Dendritic cell treated with granulocyte-macrophage colony-stimulating factor and Interleukin-4, amounts not matched to agents 40 ng/mL and 50 ng/mL, for 4 days (primary cell): ENCODE results near the gene CDK2AP2.
"Not testable (repeated sequence)": the region's sequence is repeated elsewhere in the genome, so short reads cannot be mapped to it uniquely, and the experiment has no call there.

Experiments used
- H3K27ac Mint-ChIP-seq: one replicate; pipeline ENCODE4 v1.8.0; 2022; ENCODE audit warnings: mild to moderate bottlenecking, mixed read lengths
- H3K27me3 Mint-ChIP-seq: one replicate; pipeline ENCODE4 v1.8.0; 2022; ENCODE audit warnings: mild to moderate bottlenecking, mixed read lengths
- H3K36me3 Mint-ChIP-seq: one replicate; pipeline ENCODE4 v1.8.0; 2022; ENCODE audit warnings: low read depth, mixed read lengths
- H3K4me1 Mint-ChIP-seq: one replicate; pipeline ENCODE4 v1.8.0; 2022; ENCODE audit warnings: low read depth, mixed read lengths
- H3K4me3 Mint-ChIP-seq: one replicate; pipeline ENCODE4 v1.8.0; 2022; ENCODE audit warnings: mild to moderate bottlenecking, moderate library complexity, mixed read lengths
- H3K9me3 Mint-ChIP-seq: one replicate; pipeline ENCODE4 v1.8.0; 2022; ENCODE audit warnings: mixed read lengths
- intact Hi-C: fragments of 100-400 bp; cut with micrococcal nuclease; formaldehyde crosslinking; loops from one replicate; pipeline ENCODE4 v1.15.0; 2022

CDK2AP2 gene, protein sequence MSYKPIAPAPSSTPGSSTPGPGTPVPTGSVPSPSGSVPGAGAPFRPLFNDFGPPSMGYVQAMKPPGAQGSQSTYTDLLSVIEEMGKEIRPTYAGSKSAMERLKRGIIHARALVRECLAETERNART

DNA sequence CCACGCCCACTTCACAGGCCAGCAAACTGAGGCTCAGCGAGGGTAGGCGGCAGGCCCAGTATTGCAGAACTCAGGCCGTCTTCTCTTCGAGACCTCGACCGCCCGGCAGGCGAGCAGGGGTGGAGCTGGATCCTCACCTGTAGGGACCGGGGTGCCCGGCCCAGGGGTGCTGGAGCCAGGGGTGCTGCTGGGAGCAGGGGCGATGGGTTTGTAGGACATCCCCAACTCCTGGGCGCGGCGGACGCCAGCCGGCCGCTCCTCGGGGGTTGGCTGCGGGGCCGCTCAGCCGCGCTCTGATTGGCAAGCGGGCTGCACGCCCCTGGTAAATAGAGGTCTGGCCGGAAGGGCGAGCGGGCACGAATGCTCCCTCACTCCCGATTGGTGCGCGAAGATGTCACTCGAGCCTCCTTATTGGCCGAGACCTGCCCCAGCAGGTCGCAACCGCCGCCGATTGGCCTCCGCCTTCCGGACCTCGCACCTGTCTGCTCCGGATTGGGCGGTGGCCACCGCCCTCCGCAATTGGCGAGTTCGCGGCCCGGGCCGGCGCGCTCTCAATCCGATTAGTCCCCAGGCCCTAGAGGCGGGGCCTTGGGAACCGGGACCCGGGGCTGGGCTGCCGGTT is at the start of gene CDK2AP2:
Gene CDK2AP2 (minus strand): TSS at position 299 of the 622 bp plus-strand sequence. CDS start 80 bp downstream, at position 219.
- Mint-ChIP-seq H3K27me3 (peaks cover 24% of the 10 kb centered on the region), H3K36me3 (peaks cover 44% of the 10 kb centered on the region), H3K4me1 (peaks cover 50% of the 10 kb centered on the region), H3K27ac (peak within 1 kb of the TSS; percentile 98), H3K9me3 (no peaks in the 10 kb centered on the region), H3K4me3 (peak within 1 kb of the TSS; percentile 97)
- intact Hi-C loops = loop anchor here (1.0 to 10.0 kb wide), 5 partner anchors 41 to 223 kb away; partner anchors contain the start of genes ANKRD13D, POLD4, PPP1CA and PTPRCAP

DNA sequence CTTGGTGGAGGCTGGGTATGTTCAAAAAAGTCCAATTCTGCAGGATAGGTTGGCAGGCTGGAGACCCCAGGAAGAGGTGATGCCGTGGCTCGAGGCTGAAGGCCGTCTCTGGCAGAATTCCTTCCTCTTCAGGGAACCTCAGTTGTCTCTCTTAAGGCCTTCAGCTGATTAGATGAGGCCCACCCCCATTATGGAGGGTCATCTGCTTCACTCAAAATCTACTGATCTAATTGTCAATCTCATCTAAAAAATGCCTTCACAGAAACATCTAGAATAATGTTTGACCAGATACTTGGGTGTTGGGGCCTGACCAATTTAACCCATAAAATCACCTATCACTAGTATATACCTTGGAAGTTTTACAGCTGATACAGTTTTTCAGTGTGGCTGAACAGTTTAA is 48.3 kb upstream of the CDK2AP2 start:
- Mint-ChIP-seq H3K4me3 (no peak overlapping the region), H3K27ac (no peak overlapping the region), H3K4me1 (peaks cover 5% of the 10 kb centered on the region), H3K27me3 (peaks cover 14% of the 10 kb centered on the region), H3K36me3 (no peaks in the 10 kb centered on the region), H3K9me3 (peaks cover 8% of the 10 kb centered on the region)
- intact Hi-C loops = no loop called here

DNA sequence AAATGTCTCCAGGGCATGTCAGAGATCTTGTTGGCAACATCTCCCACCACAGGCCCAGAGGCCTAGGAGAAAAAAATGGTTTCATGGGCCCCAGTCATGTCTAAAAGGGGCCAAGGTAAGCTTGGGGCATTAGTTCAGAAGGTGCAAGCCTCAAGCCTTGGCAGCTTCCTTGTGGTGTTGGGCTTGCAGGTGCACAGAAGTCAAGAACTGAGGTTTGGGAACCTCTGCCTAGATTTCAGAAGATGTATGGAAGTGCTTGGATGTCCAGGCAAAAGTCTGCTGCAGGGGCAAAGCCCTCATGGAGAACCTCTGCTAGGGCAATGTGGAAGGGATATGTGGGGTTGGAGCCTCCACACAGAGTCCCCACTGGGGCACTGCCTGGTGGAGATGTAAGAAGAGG is 43.7 kb upstream of the CDK2AP2 start:
- Mint-ChIP-seq H3K9me3 (peaks cover 22% of the 10 kb centered on the region), H3K27me3 (peaks cover 11% of the 10 kb centered on the region)
- H3K27ac Mint-ChIP-seq, H3K36me3 Mint-ChIP-seq, intact Hi-C loops, H3K4me3 Mint-ChIP-seq, H3K4me1 Mint-ChIP-seq: not testable (repeated sequence)

DNA sequence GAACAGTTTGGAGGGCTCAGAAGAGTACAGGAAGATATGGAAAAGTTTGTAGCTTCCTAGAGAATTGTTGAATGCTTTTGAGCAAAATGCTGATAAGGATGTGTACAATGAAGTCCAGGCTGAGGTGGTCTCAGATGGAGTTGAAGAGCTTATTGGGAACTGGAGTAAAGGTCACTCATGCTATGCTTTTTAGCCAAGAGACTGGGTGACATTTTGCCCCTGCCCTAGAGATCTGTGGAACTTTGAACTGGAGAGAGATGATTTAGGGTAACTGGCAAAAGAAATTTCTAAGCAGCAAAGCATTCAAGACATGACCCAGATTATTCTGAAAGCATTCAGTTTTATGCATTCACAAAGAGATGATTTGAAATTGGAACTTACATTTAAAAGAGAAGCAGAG is 43.2 kb upstream of the CDK2AP2 start:
- Mint-ChIP-seq H3K4me3 (no peak overlapping the region), H3K27ac (no peak overlapping the region)
- intact Hi-C loops = no loop called here

DNA sequence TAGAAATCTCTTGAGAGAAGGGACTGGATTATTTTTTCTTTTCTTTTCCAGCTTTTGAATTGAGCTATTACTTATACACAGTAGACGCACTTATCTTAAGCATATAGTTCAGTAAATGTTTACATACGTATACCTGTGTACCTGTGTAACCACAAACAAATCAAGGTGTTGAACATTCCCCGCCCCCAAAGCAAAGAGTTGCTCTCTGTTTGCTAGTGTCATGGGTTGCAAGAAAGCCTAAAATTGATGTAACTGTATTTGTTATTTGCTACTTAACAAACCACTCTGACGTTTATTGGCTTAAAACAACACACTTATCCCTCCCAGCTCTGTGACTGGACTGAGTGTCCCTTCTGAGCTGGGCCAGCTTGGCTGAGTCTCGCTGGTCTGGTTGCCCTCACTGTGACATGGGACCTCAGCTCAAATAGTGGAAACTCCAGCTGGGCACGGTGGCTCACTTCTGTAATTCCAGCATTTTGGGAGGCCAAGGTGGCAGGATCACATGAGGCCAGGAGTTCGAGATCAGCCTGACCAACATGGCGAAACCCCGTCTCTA is 40.7 kb upstream of the CDK2AP2 start:
- no peaks in the 10 kb centered on the region for H3K36me3 Mint-ChIP-seq
- intact Hi-C loops = no loop called here
- H3K27ac Mint-ChIP-seq = no peak overlapping the region
- no peaks in the 10 kb centered on the region for H3K4me1 Mint-ChIP-seq
- no peak overlapping the region for H3K4me3 Mint-ChIP-seq
- H3K27me3 Mint-ChIP-seq = peaks cover 15% of the 10 kb centered on the region
- H3K9me3 Mint-ChIP-seq = peaks cover 22% of the 10 kb centered on the region

More for the DNA sequence above, 43.2 kb upstream of the CDK2AP2 start:
- H3K27me3 Mint-ChIP-seq = peaks cover 11% of the 10 kb centered on the region
- peaks cover 22% of the 10 kb centered on the region for H3K9me3 Mint-ChIP-seq
- no peaks in the 10 kb centered on the region for H3K36me3 Mint-ChIP-seq
- no peaks in the 10 kb centered on the region for H3K4me1 Mint-ChIP-seq

DNA sequence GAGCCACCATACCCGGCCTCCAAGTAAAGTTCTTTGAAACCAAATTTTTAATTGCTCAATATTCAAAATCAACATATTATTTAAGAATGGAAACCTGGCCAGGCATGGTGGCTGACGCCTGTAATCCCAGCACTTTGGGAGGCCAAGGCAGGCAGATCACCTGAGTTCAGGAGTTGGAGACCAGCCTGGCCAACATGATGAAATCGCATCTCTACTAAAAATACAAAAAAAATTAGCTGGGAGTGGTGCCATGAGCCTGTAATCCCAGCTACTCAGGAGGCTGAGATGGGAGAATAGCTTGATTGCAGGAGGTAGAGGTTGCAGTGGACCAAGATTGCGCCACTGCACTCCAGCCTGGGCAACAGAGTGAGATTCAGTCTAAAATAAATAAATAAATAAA is 40.1 kb upstream of the CDK2AP2 start:
- Mint-ChIP-seq H3K27me3 (peaks cover 16% of the 10 kb centered on the region), H3K9me3 (peaks cover 22% of the 10 kb centered on the region)
- H3K27ac Mint-ChIP-seq, H3K4me1 Mint-ChIP-seq, H3K4me3 Mint-ChIP-seq, intact Hi-C loops, H3K36me3 Mint-ChIP-seq: not testable (repeated sequence)

DNA sequence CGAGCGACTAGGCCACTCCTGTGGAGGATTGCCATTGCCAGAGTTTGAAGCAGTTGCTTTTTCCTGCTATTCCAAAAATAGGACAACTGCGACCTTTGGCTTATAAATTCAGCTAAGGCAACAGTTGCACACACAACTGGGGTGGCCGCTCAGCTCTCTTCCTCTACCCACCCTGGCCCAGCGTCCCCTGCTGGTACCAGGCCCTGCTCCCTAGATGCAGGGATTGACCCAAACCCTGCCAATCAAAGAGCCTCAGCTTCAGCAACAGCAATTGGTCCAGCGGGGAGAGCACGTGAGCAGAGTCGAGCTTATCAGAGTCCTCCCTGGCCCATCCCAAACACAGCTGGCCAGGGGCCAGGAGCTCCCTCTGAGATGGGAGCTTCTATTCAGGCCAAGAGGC is 37.3 kb upstream of the CDK2AP2 start:
- Mint-ChIP-seq H3K9me3 (peaks cover 4% of the 10 kb centered on the region), H3K27me3 (peaks cover 13% of the 10 kb centered on the region), H3K4me3 (no peak overlapping the region), H3K4me1 (no peaks in the 10 kb centered on the region), H3K27ac (no peak overlapping the region), H3K36me3 (no peaks in the 10 kb centered on the region)
- intact Hi-C loops = no loop called here

DNA sequence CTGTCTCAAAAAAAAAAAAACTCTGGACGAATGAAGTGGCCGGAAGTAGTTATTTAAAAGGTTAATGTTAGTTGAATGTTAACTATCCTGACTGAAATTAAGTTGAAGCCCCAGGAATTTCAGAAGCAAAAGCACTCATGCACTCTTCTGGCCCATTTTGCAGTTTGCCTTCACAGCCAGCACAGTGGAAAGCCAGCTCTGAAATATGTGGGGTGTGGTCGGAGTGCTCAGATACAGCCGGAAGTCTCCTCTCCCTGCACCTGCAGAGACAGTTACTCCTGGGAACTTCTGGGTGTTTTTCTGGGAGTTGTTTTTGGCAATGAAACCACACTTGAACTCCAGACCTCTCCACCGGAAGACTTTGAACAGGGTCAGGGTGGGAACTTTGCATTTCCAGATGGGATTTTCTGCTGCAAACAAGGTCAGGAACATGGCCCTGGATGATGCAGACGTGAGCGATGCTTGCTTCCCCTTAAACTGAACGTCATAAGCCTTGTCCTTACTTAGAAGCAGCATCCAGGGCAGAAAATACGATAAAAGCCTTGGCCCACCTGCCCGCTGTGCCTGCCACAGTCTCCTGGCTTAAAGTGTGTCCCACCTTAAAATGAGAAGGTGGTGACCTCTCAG is 36.8 kb upstream of the CDK2AP2 start:
- Mint-ChIP-seq H3K4me1 (no peaks in the 10 kb centered on the region), H3K27ac (no peak overlapping the region), H3K4me3 (no peak overlapping the region), H3K36me3 (no peaks in the 10 kb centered on the region), H3K27me3 (peaks cover 10% of the 10 kb centered on the region), H3K9me3 (no peaks in the 10 kb centered on the region)
- intact Hi-C loops = no loop called here

DNA sequence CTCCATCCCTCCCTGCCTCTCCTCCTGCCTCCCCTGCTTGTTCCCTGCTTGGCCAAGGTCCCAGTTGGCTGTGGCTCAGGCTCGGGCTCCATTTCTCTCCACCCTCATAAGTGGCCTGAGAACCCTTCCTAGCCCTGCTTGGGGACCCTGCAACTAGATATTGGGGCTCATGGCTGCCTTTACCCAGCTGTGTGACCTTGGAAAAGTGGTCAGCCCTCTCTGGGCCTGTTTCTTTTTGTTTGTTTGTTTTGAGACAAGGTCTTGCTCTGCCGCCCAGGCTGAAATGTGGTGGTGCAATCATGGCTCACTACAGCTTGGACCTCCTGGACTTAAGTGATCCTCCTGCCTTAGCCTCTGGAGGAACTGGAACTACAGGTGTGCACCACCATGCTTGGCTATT is 35.6 kb upstream of the CDK2AP2 start:
- H3K27me3 Mint-ChIP-seq = peaks cover 8% of the 10 kb centered on the region
- no peaks in the 10 kb centered on the region for H3K4me1 Mint-ChIP-seq
- H3K36me3 Mint-ChIP-seq = no peaks in the 10 kb centered on the region
- H3K9me3 Mint-ChIP-seq = no peaks in the 10 kb centered on the region
- H3K27ac Mint-ChIP-seq = no peak overlapping the region
- no peak overlapping the region for H3K4me3 Mint-ChIP-seq
- intact Hi-C loops = no loop called here

DNA sequence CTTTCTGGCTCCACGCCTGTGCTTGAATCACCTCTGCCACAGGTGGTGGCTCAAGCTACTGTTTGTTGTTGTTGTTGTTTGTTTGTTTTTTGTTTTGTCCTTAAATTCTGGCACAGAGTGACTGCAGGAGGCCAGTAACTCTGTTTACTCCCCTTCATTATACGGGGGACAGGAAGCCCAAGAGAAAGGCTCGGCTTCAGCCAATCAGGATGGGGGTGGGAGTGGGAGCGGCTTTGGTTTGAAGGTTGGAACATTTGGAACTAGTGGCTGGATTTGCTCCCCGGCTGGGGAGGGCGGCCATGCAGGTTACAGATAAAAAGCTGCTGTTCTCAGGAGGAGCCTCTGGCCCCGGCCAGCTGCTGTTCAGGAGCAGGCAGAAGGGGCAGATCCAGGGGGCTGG is 35.0 kb upstream of the CDK2AP2 start:
- Mint-ChIP-seq H3K36me3 (no peaks in the 10 kb centered on the region), H3K27me3 (peaks cover 8% of the 10 kb centered on the region), H3K4me1 (no peaks in the 10 kb centered on the region), H3K4me3 (no peak overlapping the region), H3K9me3 (no peaks in the 10 kb centered on the region), H3K27ac (no peak overlapping the region)
- intact Hi-C loops = no loop called here

DNA sequence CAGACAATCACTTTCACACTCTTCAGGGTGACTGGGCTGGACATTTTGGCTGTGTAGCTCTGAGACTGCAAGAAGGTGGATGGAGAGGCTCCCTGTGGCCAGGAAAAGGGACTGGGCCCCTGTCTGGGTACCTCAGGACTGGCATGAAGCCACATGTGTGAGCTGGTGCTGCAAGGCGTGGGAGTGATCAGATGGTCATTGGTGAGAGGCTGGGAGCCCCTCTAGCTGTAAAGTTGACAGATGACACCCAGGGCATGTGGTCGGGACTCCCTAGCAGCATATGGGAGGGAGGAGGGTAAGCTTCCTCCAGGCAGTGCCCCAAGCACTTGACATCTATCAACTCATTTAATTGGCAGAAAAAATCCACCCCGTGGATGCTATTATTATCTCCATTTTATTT is 34.2 kb upstream of the CDK2AP2 start:
- H3K27ac Mint-ChIP-seq = no peak overlapping the region
- intact Hi-C loops = no loop called here
- H3K9me3 Mint-ChIP-seq = no peaks in the 10 kb centered on the region
- no peaks in the 10 kb centered on the region for H3K4me1 Mint-ChIP-seq
- H3K36me3 Mint-ChIP-seq = no peaks in the 10 kb centered on the region
- H3K4me3 Mint-ChIP-seq = no peak overlapping the region
- H3K27me3 Mint-ChIP-seq = peaks cover 8% of the 10 kb centered on the region

DNA sequence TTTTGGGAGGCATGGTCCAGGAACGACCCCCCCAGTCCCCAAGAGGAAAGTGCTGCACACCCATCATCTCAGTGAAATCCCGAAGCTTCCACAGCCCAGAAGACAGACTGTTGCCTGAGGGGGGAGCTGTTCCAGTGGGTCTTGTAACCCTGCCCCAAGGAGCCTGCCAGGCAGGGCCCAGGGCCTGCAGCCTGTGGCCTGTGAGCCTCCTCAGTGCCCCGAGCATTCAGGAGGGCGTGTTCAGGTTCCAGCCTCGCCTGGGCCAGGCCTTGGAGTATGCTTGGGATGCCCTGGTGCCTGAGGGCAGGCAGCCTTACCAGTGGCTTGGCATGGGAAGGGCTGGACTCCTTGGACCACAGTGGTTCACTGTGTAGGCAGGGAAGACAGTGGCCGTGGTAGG is 33.2 kb upstream of the CDK2AP2 start:
- intact Hi-C loops = no loop called here
- Mint-ChIP-seq H3K36me3 (no peaks in the 10 kb centered on the region), H3K4me1 (no peaks in the 10 kb centered on the region), H3K27me3 (peaks cover 5% of the 10 kb centered on the region), H3K27ac (no peak overlapping the region), H3K4me3 (no peak overlapping the region), H3K9me3 (no peaks in the 10 kb centered on the region)

DNA sequence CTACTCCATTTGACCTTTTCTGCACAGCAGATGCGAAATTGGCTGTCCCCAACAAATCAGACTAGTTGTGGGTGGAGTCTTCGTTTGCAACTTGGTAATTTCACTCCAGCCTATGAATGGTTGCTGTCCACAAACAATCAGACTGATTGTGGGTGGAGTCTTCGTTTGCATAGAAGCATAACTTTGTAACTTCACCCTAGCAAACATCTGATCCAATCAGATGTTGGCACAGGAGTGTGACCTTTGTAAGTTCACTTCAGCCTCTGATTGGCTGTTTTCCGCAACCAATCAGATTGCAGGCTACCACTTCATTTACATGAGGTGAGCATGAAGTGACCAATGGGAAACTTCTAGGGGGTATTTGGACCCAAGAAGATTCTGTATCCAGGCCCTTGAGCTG is 31.6 kb upstream of the CDK2AP2 start:
- Mint-ChIP-seq H3K9me3 (peaks cover 4% of the 10 kb centered on the region), H3K36me3 (no peaks in the 10 kb centered on the region), H3K27ac (no peak overlapping the region), H3K27me3 (peaks cover 5% of the 10 kb centered on the region), H3K4me3 (no peak overlapping the region), H3K4me1 (no peaks in the 10 kb centered on the region)
- intact Hi-C loops = no loop called here

DNA sequence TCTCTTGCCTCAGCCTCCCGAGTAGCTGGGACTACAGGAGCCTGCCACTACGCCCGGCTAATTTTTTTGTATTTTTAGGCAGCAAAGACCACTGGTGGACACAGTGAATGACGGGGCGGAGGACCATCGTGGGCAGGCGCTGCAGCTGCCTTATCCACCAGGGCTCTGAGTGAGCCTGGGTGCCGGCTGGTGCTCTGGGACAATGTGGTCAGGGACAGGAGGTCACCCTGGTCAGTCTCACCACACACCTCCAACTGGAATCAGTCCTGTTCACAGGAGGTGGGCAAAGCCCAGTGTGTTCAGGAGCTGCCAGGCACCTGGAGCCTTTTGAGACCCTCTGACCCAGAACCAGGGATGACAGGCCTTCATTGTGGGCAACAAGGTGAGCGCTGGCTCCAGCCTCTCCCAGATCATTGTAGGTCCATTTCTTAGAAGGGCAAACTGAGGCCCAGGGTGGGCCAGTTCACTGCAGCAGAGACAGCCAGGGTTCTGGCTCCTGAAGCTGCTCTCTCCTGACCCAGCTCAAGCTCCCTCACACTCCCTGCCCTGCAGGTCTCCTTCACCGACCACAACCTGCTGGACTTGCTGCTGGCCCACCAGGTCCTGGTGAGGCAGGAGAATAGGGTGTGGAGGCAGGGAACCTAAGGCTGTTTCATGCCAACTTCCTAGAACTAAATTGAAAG is 31.0 kb upstream of the CDK2AP2 start:
- H3K27ac Mint-ChIP-seq = no peak overlapping the region
- no peaks in the 10 kb centered on the region for H3K4me1 Mint-ChIP-seq
- no peak overlapping the region for H3K4me3 Mint-ChIP-seq
- no peaks in the 10 kb centered on the region for H3K36me3 Mint-ChIP-seq
- peaks cover 5% of the 10 kb centered on the region for H3K27me3 Mint-ChIP-seq
- intact Hi-C loops = no loop called here
- peaks cover 9% of the 10 kb centered on the region for H3K9me3 Mint-ChIP-seq
